ENCODE measurements around the gene RIMKLB.
"Not testable (repeated sequence)": the region's sequence is repeated elsewhere in the genome, so short reads cannot be mapped to it uniquely, and the experiment has no call there.

RIMKLB gene

GRCh38 chr12:8709124-8709830, 11.5 kb downstream of the RIMKLB start:
- TF ChIP-seq CTCF (IDR thresholded peaks at IDR 0.05; ENCODE audit: low read depth, low read length, missing control alignments): no peak
- no peak overlapping the region for H3K4me3 ChIP-seq (ENCODE audit: low read depth, low read length)
- in situ Hi-C loops (cut with HindIII; ENCODE audit: low sequenced_read_pairs): no loop called here
- DNase-seq (ENCODE audit: low read depth): no peak

- in situ Hi-C loops (cut with HindIII; ENCODE audit: low sequenced_read_pairs): no loop called here
- no peak for DNase-seq (ENCODE audit: low read depth)
- no peak overlapping the region for H3K4me3 ChIP-seq (ENCODE audit: low read depth, low read length)
- TF ChIP-seq CTCF (IDR thresholded peaks at IDR 0.05; ENCODE audit: low read depth, low read length, missing control alignments): no peak
These were observed 14.8 kb downstream of the RIMKLB start for GRCh38 chr12:8712572-8712971.

- TF ChIP-seq CTCF (IDR thresholded peaks at IDR 0.05; ENCODE audit: low read depth, low read length, missing control alignments): no peak
- DNase-seq (ENCODE audit: low read depth): no peak
- H3K4me3 ChIP-seq (ENCODE audit: low read depth, low read length): no peak overlapping the region
- in situ Hi-C loops (cut with HindIII; ENCODE audit: low sequenced_read_pairs): no loop called here
These were observed 24.6 kb downstream of the RIMKLB start for GRCh38 chr12:8722286-8722800.

- no peak for DNase-seq (ENCODE audit: low read depth)
- in situ Hi-C loops (cut with HindIII; ENCODE audit: low sequenced_read_pairs): no loop called here
- H3K4me3 ChIP-seq (ENCODE audit: low read depth, low read length): no peak overlapping the region
- TF ChIP-seq CTCF (IDR thresholded peaks at IDR 0.05; ENCODE audit: low read depth, low read length, missing control alignments): no peak
These were observed 37.1 kb downstream of the RIMKLB start for GRCh38 chr12:8734873-8735381.

- in situ Hi-C loops (cut with HindIII; ENCODE audit: low sequenced_read_pairs): no loop called here
- peak; percentile 65 for DNase-seq (ENCODE audit: low read depth)
- H3K4me3 ChIP-seq (ENCODE audit: low read depth, low read length): no peak overlapping the region
- no peak for TF ChIP-seq CTCF (IDR thresholded peaks at IDR 0.05; ENCODE audit: low read depth, low read length, missing control alignments)
These were observed 44.7 kb downstream of the RIMKLB start for GRCh38 chr12:8742501-8742900.

- DNase-seq (ENCODE audit: low read depth); in situ Hi-C loops (cut with HindIII; ENCODE audit: low sequenced_read_pairs); H3K4me3 ChIP-seq (ENCODE audit: low read depth, low read length): not testable (repeated sequence)
These were observed 45.3 kb downstream of the RIMKLB start for GRCh38 chr12:8743121-8743520.

- in situ Hi-C loops (cut with HindIII; ENCODE audit: low sequenced_read_pairs); DNase-seq (ENCODE audit: low read depth); H3K4me3 ChIP-seq (ENCODE audit: low read depth, low read length): not testable (repeated sequence)
These were observed 47.8 kb downstream of the RIMKLB start for GRCh38 chr12:8745631-8746030.

Measured in astrocyte of the cerebellum (primary cell).